Thyroid gland (tissue), 4 donors: ENCODE results near the gene ZNF469. TPM values are rescaled to one million over a fixed set of nuclear protein-coding genes. Genes with fewer than 3 reads are reported as not detected.

Source experiments
- DNase-seq, 2 donors: peaks; one replicate each; pipeline ENCODE4 v3.0.0-alpha.2; 2019
- H3K27ac ChIP-seq, 3 donors: fragments of 200-600 bp; sonication (generic); 1 replicate in 2 of 3; 2 replicates in 1 of 3; pipeline ENCODE4 v1.5.1; 2016 to 2019; ENCODE audit warnings: mild to moderate bottlenecking in 1 of 3, moderate library complexity in 1 of 3
- H3K27me3 ChIP-seq: fragments of 200-600 bp; sonication (generic); one replicate; pipeline ENCODE4 v1.5.1; 2019
- H3K36me3 ChIP-seq, 2 donors: fragments of 200-600 bp; sonication (generic); one replicate each; pipeline ENCODE4 v1.5.1; 2016 to 2019
- H3K4me1 ChIP-seq, 2 donors: fragments of 200-600 bp; sonication (generic); one replicate each; pipeline ENCODE4 v1.5.1; 2017 to 2019
- H3K4me3 ChIP-seq, 3 donors: fragments of 200-600 bp; sonication (generic); replicated peaks in 1 of 3; 1 replicate in 2 of 3; 2 replicates in 1 of 3; pipeline ENCODE4 v1.5.1; 2016; ENCODE audit warnings: mild to moderate bottlenecking in 1 of 3
- H3K9me3 ChIP-seq: fragments of 200-600 bp; sonication (generic); one replicate; pipeline ENCODE4 v1.5.1; 2017
- POLR2A ChIP-seq, 2 donors: fragments of 450-650 bp; IDR thresholded peaks; one replicate each; pipeline ENCODE4 v1.6.1; 2017; ENCODE audit warnings: antibody characterized with exemption in 2 of 2, mild to moderate bottlenecking in 2 of 2, moderate library complexity in 1 of 2
- WGBS, 2 donors: methylation state at CpG; one replicate each; pipeline ENCODE4 v1.1.5; 2017; 5-methylcytosine and 5-hydroxymethylcytosine counted together
- intact Hi-C: fragments of 100-400 bp; cut with DNase I; formaldehyde crosslinking; loops from one replicate; pipeline ENCODE4 v1.15.1; 2023
- total RNA-seq, 4 donors: library from RNA; depleted of rRNA; stranded (reverse); fragments of >200 nt; gene quantifications; one replicate each; pipeline ENCODE4 v1.2.3, GENCODE V29; 2016
- TF ChIP-seq, protein P1 (sequence below), 6 experiments: fragments of 200-600 bp in 3 of 6; fragments of 450-650 bp in 3 of 6; sonication (generic) in 3 of 6; IDR thresholded peaks; one replicate each; pipeline ENCODE4 v1.5.1; 2016 to 2019; ENCODE audit warnings: antibody characterized with exemption in 6 of 6, mild to moderate bottlenecking in 2 of 6, inconsistent platforms in 1 of 6, moderate library complexity in 1 of 6

ZNF469 gene
- total RNA-seq, 4 donors from 2014 or later = 0.22 to 0.96 (median 0.32) TPM

DNA sequence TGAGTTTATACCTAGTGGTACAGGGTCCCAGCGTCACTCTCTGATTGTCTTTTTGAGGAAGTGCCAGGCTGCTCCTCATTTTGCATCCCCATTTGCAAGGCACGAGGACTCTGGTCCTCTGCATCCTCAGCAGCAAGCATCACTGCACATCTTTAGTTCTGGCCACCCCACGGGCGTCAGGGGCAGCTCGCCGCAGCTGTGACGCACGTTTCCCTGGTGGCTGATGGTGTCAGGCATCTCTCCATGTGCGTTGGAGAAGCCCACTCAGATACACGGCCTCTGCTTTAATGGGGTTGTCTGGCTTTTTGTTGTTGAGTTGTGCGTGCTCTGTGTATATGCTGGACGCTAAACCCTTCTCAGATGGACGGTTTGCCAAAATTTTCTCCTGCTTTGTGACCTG lies 45.2 kb upstream of the ZNF469 start:
- no peaks in the 10 kb centered on the region for H3K36me3 ChIP-seq
- intact Hi-C loops = no loop called here
- no peaks in the 10 kb centered on the region for H3K9me3 ChIP-seq
- H3K27me3 ChIP-seq = no peaks in the 10 kb centered on the region
- peaks cover 0 to 5% of the 10 kb centered on the region in 2 donors for H3K4me1 ChIP-seq
- WGBS, 2 donors = 94% methylated on average over 13 of the region's 13 CpGs
- TF ChIP-seq, protein P1, sequence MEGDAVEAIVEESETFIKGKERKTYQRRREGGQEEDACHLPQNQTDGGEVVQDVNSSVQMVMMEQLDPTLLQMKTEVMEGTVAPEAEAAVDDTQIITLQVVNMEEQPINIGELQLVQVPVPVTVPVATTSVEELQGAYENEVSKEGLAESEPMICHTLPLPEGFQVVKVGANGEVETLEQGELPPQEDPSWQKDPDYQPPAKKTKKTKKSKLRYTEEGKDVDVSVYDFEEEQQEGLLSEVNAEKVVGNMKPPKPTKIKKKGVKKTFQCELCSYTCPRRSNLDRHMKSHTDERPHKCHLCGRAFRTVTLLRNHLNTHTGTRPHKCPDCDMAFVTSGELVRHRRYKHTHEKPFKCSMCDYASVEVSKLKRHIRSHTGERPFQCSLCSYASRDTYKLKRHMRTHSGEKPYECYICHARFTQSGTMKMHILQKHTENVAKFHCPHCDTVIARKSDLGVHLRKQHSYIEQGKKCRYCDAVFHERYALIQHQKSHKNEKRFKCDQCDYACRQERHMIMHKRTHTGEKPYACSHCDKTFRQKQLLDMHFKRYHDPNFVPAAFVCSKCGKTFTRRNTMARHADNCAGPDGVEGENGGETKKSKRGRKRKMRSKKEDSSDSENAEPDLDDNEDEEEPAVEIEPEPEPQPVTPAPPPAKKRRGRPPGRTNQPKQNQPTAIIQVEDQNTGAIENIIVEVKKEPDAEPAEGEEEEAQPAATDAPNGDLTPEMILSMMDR (IDR thresholded peaks at IDR 0.05) = no peak
- TF ChIP-seq POLR2A (IDR thresholded peaks at IDR 0.05) = no peak
- no peak for DNase-seq
- no peak overlapping the region for H3K27ac ChIP-seq
- H3K4me3 ChIP-seq = no peak overlapping the region

DNA sequence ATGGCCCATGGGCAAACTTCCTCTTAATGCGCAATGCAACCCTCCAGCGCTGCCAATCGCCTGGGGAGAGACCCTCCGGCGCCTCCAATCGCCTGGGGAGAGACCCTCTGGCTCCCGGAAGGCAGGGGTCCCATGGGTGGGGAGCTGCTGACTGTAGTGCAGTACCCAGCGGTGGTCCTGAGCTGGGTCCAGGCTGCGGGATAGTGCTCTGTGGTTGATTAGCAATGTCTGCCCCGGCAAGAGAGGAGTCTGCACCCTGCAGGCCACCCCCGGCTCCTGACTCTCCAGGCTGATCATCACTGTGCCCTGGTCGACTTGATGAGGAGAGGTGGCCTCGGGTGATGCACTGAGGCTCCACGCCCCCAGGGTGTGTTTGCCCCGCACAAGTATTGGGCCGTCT lies 44.6 kb upstream of the ZNF469 start:
- no peaks in the 10 kb centered on the region for H3K4me1 ChIP-seq
- intact Hi-C loops = no loop called here
- no peaks in the 10 kb centered on the region for H3K27me3 ChIP-seq
- no peak overlapping the region for H3K4me3 ChIP-seq
- no peak overlapping the region for H3K27ac ChIP-seq
- H3K36me3 ChIP-seq = no peaks in the 10 kb centered on the region
- no peak for TF ChIP-seq POLR2A (IDR thresholded peaks at IDR 0.05)
- TF ChIP-seq, protein P1 (IDR thresholded peaks at IDR 0.05) = no peak
- H3K9me3 ChIP-seq = no peaks in the 10 kb centered on the region
- 86% methylated on average over 11 to 14 of the region's 16 CpGs for WGBS, 2 donors
- no peak for DNase-seq

DNA sequence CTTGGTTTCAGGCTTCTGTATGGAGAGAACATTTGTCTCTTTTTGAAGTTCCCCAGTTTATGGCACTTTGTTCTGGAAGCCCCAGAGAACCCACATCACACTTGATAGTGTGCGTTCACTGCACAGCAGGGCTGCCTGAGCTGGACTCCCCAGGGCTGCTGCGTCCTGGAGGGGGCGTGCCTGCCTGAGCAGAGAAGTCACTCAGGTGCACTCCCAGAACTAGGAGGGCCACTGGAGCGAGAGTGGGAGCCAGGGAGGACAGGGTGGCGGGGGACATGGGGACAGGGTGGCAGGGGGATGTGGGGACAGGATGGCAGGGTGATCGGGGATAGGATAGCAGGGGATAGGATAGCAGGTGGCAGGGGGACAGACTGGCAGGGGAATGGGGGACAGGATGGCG lies 43.9 kb upstream of the ZNF469 start:
- DNase-seq = no peak
- TF ChIP-seq, protein P1 (IDR thresholded peaks at IDR 0.05) = no peak
- no peak for TF ChIP-seq POLR2A (IDR thresholded peaks at IDR 0.05)
- H3K27me3 ChIP-seq = no peaks in the 10 kb centered on the region
- H3K9me3 ChIP-seq = no peaks in the 10 kb centered on the region
- intact Hi-C loops = no loop called here
- H3K4me3 ChIP-seq = no peak overlapping the region
- H3K36me3 ChIP-seq = no peaks in the 10 kb centered on the region
- no peak overlapping the region for H3K27ac ChIP-seq
- 76 to 78% methylated on average over 6 of the region's 7 CpGs for WGBS, 2 donors
- H3K4me1 ChIP-seq = no peaks in the 10 kb centered on the region

DNA sequence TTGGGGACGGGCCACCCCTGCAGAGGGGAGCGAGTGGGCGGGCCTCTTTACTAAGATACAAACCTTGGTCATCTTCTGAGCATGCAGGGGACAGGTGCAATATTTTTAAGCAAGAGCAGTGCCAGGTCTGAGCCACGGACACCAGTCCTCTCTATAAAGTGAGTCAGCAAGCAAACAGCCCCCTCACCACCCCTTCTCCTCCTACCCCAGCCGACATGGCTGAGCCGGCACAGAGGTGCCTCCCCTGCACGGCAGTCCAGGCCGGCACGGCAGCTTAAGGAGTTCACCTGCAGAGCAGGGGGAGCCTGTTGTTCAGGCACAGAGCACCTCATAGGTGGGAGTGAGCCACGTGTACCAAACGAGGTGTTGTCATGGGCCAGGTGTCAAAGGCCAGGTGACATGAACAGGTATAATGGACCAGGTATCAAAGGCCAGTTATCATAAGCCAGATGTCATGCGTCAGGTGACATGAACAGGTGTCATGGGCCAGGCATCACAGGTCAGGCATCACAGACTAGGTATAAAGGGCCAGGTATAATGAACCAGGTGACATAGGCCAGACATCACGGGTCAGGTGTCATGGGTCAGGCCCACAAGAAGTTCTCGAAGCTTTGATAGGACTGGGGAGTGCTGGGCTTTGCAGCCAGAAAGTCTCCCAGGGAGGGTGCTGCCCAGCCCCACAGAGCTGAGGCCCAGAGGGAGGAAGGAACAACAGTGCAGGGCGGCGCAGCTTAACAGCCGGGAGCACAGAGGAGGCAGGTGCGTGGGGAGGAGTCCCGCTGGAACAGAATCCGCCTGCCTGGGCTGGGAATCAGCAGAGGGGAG lies 42.6 kb upstream of the ZNF469 start:
- 58 to 61% methylated on average over 18 to 20 of the region's 20 CpGs for WGBS, 2 donors
- intact Hi-C loops = no loop called here
- Histone ChIP-seq H3K27ac (no peak overlapping the region), H3K9me3 (no peaks in the 10 kb centered on the region), H3K36me3 (no peaks in the 10 kb centered on the region), H3K27me3 (no peaks in the 10 kb centered on the region), H3K4me1 (no peaks in the 10 kb centered on the region), H3K4me3 (no peak overlapping the region)
- TF ChIP-seq, protein P1 (IDR thresholded peaks at IDR 0.05) = no peak
- TF ChIP-seq POLR2A (IDR thresholded peaks at IDR 0.05) = no peak
- no peak for DNase-seq

DNA sequence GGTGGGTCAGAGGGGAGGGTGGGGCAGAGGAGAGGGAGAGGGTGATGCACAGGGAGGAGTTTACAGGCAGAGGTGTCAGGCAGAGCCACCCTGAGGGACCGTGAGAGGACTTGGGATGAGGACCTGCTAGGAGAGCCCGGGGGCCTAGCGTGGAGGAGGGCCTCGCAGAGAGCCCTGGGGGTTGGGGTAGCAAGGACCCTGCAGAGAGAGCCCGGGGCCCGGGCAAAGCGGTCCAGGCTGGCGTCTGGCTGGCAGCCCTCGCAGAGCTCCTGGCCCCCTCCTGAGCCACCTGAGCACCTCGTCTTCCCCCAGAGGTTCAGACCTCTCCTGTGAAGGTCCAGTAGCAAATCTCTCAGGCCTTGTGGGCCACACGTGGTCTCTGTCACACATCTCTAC lies 42.0 kb upstream of the ZNF469 start:
- Histone ChIP-seq H3K27me3 (no peaks in the 10 kb centered on the region), H3K27ac (no peak overlapping the region), H3K9me3 (no peaks in the 10 kb centered on the region), H3K4me3 (no peak overlapping the region), H3K36me3 (no peaks in the 10 kb centered on the region), H3K4me1 (no peaks in the 10 kb centered on the region)
- TF ChIP-seq, protein P1 (IDR thresholded peaks at IDR 0.05) = no peak
- TF ChIP-seq POLR2A (IDR thresholded peaks at IDR 0.05) = no peak
- DNase-seq = no peak
- 72 to 73% methylated on average over 8 to 11 of the region's 11 CpGs for WGBS, 2 donors
- intact Hi-C loops = no loop called here
